Type B pancreatic cell (in vitro differentiated cells): ENCODE measurements around the gene CD300LB. TPM values are rescaled to one million over a fixed set of nuclear protein-coding genes. Genes with fewer than 3 reads are reported as not detected.
"Not testable (repeated sequence)": the region's sequence is repeated elsewhere in the genome, so short reads cannot be mapped to it uniquely, and the experiment has no call there.

ENCODE experiments used
- DNase-seq: peaks from one replicate; pipeline ENCODE4 v3.0.0; 2021; ENCODE audit warnings: mixed read lengths; ENCODE audit not compliant: unreplicated experiment; ENCODE audit errors: extremely low spot score
- H3K27ac Mint-ChIP-seq: 2 replicates; pipeline ENCODE4 v1.8.0; 2021; ENCODE audit warnings: mild to moderate bottlenecking, mixed read lengths
- H3K27me3 Mint-ChIP-seq: 2 replicates; pipeline ENCODE4 v1.8.0; 2021; ENCODE audit warnings: mixed read lengths
- H3K36me3 Mint-ChIP-seq: 2 replicates; pipeline ENCODE4 v1.8.0; 2021; ENCODE audit warnings: mixed read lengths
- H3K4me1 Mint-ChIP-seq: one replicate; pipeline ENCODE4 v1.8.0; 2021; ENCODE audit warnings: mixed read lengths; ENCODE audit not compliant: unreplicated experiment
- H3K4me3 Mint-ChIP-seq: 2 replicates; pipeline ENCODE4 v1.8.0; 2021; ENCODE audit warnings: mild to moderate bottlenecking, mixed read lengths
- H3K9me3 Mint-ChIP-seq: 2 replicates; pipeline ENCODE4 v1.8.0; 2021; ENCODE audit warnings: mixed read lengths
- CTCF ChIP-seq: fragments of 200-600 bp; sonication (generic); conservative IDR thresholded peaks from 2 replicates; pipeline ENCODE4 v1.5.0; 2021; ENCODE audit warnings: antibody characterized with exemption, mild to moderate bottlenecking
- total RNA-seq: library from RNA; stranded (reverse); gene quantifications from 2 replicates; pipeline ENCODE4 v1.2.1, GENCODE V29; 2021; ENCODE audit warnings: low replicate concordance

Gene CD300LB
- total RNA-seq, 1 donor from 2014 or later, result not detected

GRCh38 chr17:74565126-74565525, 33.9 kb upstream of the CD300LB start:
- H3K27me3 Mint-ChIP-seq, result peaks cover 54% of the 10 kb centered on the region
- H3K27ac Mint-ChIP-seq, result no peak overlapping the region
- no peak for TF ChIP-seq CTCF
- DNase-seq, result no peak
- H3K36me3 Mint-ChIP-seq, result no peaks in the 10 kb centered on the region
- no peak overlapping the region for H3K4me3 Mint-ChIP-seq
- no peaks in the 10 kb centered on the region for H3K4me1 Mint-ChIP-seq
- no peaks in the 10 kb centered on the region for H3K9me3 Mint-ChIP-seq

GRCh38 chr17:74563358-74563757, 32.1 kb upstream of the CD300LB start:
- Mint-ChIP-seq H3K4me1 (no peaks in the 10 kb centered on the region), H3K4me3 (no peak overlapping the region), H3K36me3 (no peaks in the 10 kb centered on the region), H3K9me3 (no peaks in the 10 kb centered on the region), H3K27ac (no peak overlapping the region), H3K27me3 (peaks cover 56% of the 10 kb centered on the region)
- DNase-seq, result no peak
- TF ChIP-seq CTCF, result no peak

GRCh38 chr17:74561586-74561985, 30.3 kb upstream of the CD300LB start:
- Mint-ChIP-seq H3K27me3 (peaks cover 53% of the 10 kb centered on the region), H3K4me1 (no peaks in the 10 kb centered on the region), H3K4me3 (no peak overlapping the region), H3K9me3 (no peaks in the 10 kb centered on the region), H3K36me3 (no peaks in the 10 kb centered on the region), H3K27ac (no peak overlapping the region)
- no peak for TF ChIP-seq CTCF
- DNase-seq, result no peak

GRCh38 chr17:74558882-74559519, 27.7 kb upstream of the CD300LB start:
- Mint-ChIP-seq H3K27me3 (peaks cover 44% of the 10 kb centered on the region), H3K4me1 (no peaks in the 10 kb centered on the region), H3K4me3 (no peak overlapping the region), H3K9me3 (no peaks in the 10 kb centered on the region), H3K36me3 (no peaks in the 10 kb centered on the region), H3K27ac (no peak overlapping the region)
- DNase-seq, result no peak
- TF ChIP-seq CTCF, result no peak

GRCh38 chr17:74558402-74558801, 27.1 kb upstream of the CD300LB start:
- H3K27ac Mint-ChIP-seq, H3K4me1 Mint-ChIP-seq, H3K9me3 Mint-ChIP-seq, DNase-seq, H3K36me3 Mint-ChIP-seq, H3K4me3 Mint-ChIP-seq: not testable (repeated sequence)
- H3K27me3 Mint-ChIP-seq, result peaks cover 40% of the 10 kb centered on the region

GRCh38 chr17:74555427-74555940, 24.2 kb upstream of the CD300LB start:
- no peaks in the 10 kb centered on the region for H3K9me3 Mint-ChIP-seq
- H3K4me1 Mint-ChIP-seq, result no peaks in the 10 kb centered on the region
- H3K36me3 Mint-ChIP-seq, result no peaks in the 10 kb centered on the region
- no peak overlapping the region for H3K27ac Mint-ChIP-seq
- DNase-seq, result no peak
- no peak for TF ChIP-seq CTCF
- H3K4me3 Mint-ChIP-seq, result no peak overlapping the region
- peaks cover 33% of the 10 kb centered on the region for H3K27me3 Mint-ChIP-seq
